Endothelial cell of umbilical vein (primary cell): ENCODE data around the gene SCARF2. TPM values are rescaled to one million over a fixed set of nuclear protein-coding genes. Genes with fewer than 3 reads are reported as not detected.

ENCODE experiments used
- BruUV-seq: library from RNA; stranded (reverse); fragments of 400-500 nt; replicated peaks from 2 replicates; lab custom pipeline; 2021; lab: Mats Ljungman, UMichigan
- CTCF ChIA-PET: fragments of 300-600, 350-600 bp; sonication (Branson Sonifier 250); formaldehyde crosslinking; loops from one replicate; lab custom pipeline; 2021; ENCODE audit warnings: antibody characterized with exemption, inconsistent platforms; lab: Charles Lee
- POLR2A ChIA-PET: fragments of 300-600, 350-600 bp; sonication (Branson Sonifier 250); formaldehyde crosslinking; loops from one replicate; lab custom pipeline; 2021; ENCODE audit warnings: antibody characterized with exemption, inconsistent platforms; lab: Charles Lee
- DNase-seq: peaks from one replicate; pipeline ENCODE4 v3.0.0-alpha.2; 2011; ENCODE audit warnings: low read depth, low spot score
- FAIRE-seq: peaks from 2 replicates; lab custom pipeline; 2011; peaks lifted over from hg19 to GRCh38; lab: Jason Lieb, UNC
- H2AFZ ChIP-seq: 2 replicates; pipeline ENCODE4 v1.6.0; 2012; ENCODE audit warnings: low read depth, low read length, control low read depth, inconsistent platforms
- H3K27ac ChIP-seq: 2 replicates; pipeline ENCODE4 v1.5.1; 2011; ENCODE audit warnings: low read depth, mild to moderate bottlenecking, control low read depth, low read length, moderate library complexity; ENCODE audit not compliant: insufficient read depth
- H3K27me3 ChIP-seq, 2 experiments: 2 replicates each; pipeline versions ENCODE4 v1.6.0 to v1.6.1; 2011; ENCODE audit warnings: low read length in 2 of 2, mixed read lengths in 1 of 2; ENCODE audit not compliant: control insufficient read depth in 2 of 2, insufficient read depth in 2 of 2
- H3K36me3 ChIP-seq, 2 experiments: 2 replicates in 1 of 2; 3 replicates in 1 of 2; pipeline ENCODE4 v1.5.1; 2011; ENCODE audit warnings: low read length in 2 of 2, mild to moderate bottlenecking in 1 of 2, moderate library complexity in 1 of 2; ENCODE audit not compliant: control insufficient read depth in 2 of 2, insufficient read depth in 2 of 2; ENCODE audit errors: extremely low read depth in 1 of 2
- H3K4me1 ChIP-seq: 3 replicates; pipeline ENCODE4 v1.5.1; 2011; ENCODE audit warnings: mild to moderate bottlenecking, low read length; ENCODE audit not compliant: control insufficient read depth, insufficient read depth; ENCODE audit errors: extremely low read depth
- H3K4me2 ChIP-seq: 2 replicates; pipeline ENCODE4 v1.6.1; 2011; ENCODE audit warnings: low read length, control low read depth, mixed read lengths; ENCODE audit not compliant: insufficient read depth
- H3K4me3 ChIP-seq, 3 experiments: fragments of 200-600 bp in 1 of 3; sonication (generic), shearing (Covaris generic) in 1 of 3; replicated peaks in 1 of 3; 2 replicates each; pipeline ENCODE4 v1.5.1; 2011 to 2016; ENCODE audit warnings: control low read depth in 3 of 3, low read length in 3 of 3, mild to moderate bottlenecking in 2 of 3, inconsistent platforms in 1 of 3, low read depth in 1 of 3, moderate library complexity in 1 of 3; ENCODE audit not compliant: insufficient read depth in 1 of 3
- H3K79me2 ChIP-seq: 2 replicates; pipeline ENCODE4 v1.6.0; 2012; ENCODE audit warnings: low read length, inconsistent platforms; ENCODE audit not compliant: control insufficient read depth, insufficient read depth
- H3K9ac ChIP-seq: replicated peaks from 2 replicates; pipeline ENCODE3; 2011; ENCODE audit warnings: low read length, control low read depth; ENCODE audit not compliant: insufficient read depth; ENCODE audit errors: extremely low read depth
- H3K9me1 ChIP-seq: replicated peaks from 3 replicates; pipeline ENCODE4 v1.6.0; 2011; ENCODE audit warnings: mild to moderate bottlenecking, low read length; ENCODE audit not compliant: control insufficient read depth, insufficient read depth; ENCODE audit errors: extremely low read depth
- H3K9me3 ChIP-seq: replicated peaks from 2 replicates; pipeline ENCODE4 v1.5.1; 2012; ENCODE audit warnings: low read length, inconsistent platforms; ENCODE audit not compliant: control insufficient read depth, insufficient read depth
- H4K20me1 ChIP-seq: replicated peaks from 2 replicates; pipeline ENCODE3; 2011; ENCODE audit warnings: mild to moderate bottlenecking, low read length; ENCODE audit not compliant: control insufficient read depth, insufficient read depth; ENCODE audit errors: extremely low read depth
- CTCF ChIP-seq, 2 donors: IDR thresholded peaks; 1 replicate in 1 of 2; 2 replicates in 1 of 2; pipeline ENCODE4 v1.5.1; 2011; ENCODE audit warnings: low read length in 2 of 2, mild to moderate bottlenecking in 2 of 2, moderate library complexity in 2 of 2, control low read depth in 1 of 2, inconsistent platforms in 1 of 2, low read depth in 1 of 2; ENCODE audit not compliant: insufficient read depth in 1 of 2; ENCODE audit errors: extremely low read depth in 1 of 2
- EZH2 ChIP-seq: IDR thresholded peaks from 2 replicates; pipeline ENCODE4 v1.6.1; 2012; ENCODE audit warnings: borderline replicate concordance, low read depth, mild to moderate bottlenecking, moderate library complexity, low read length, inconsistent platforms; ENCODE audit not compliant: severe bottlenecking
- FOS ChIP-seq: IDR thresholded peaks from 2 replicates; pipeline ENCODE4 v1.6.1; 2011; ENCODE audit warnings: mild to moderate bottlenecking, low read length, moderate library complexity, borderline replicate concordance; ENCODE audit not compliant: insufficient read depth
- GATA2 ChIP-seq: IDR thresholded peaks from 2 replicates; pipeline ENCODE4 v1.7.0; 2011; ENCODE audit warnings: low read depth, mild to moderate bottlenecking, moderate library complexity, mixed read lengths, low read length; ENCODE audit not compliant: insufficient read length, insufficient read depth
- JUN ChIP-seq: IDR thresholded peaks from 2 replicates; pipeline ENCODE4 v1.6.1; 2011; ENCODE audit warnings: borderline replicate concordance, low read depth; ENCODE audit not compliant: insufficient read length, insufficient read depth
- MAX ChIP-seq: IDR thresholded peaks from 2 replicates; pipeline ENCODE4 v1.6.1; 2011; ENCODE audit not compliant: insufficient read depth, insufficient read length
- MYC ChIP-seq: IDR thresholded peaks from one replicate; pipeline ENCODE4 v1.6.1; 2011; ENCODE audit warnings: mild to moderate bottlenecking, low read depth, low read length
- POLR2A ChIP-seq: IDR thresholded peaks from 2 replicates; pipeline ENCODE4 v1.6.1; 2012; ENCODE audit warnings: low read depth, mild to moderate bottlenecking, control low read depth, low read length
- POLR2AphosphoS5 ChIP-seq: IDR thresholded peaks from 2 replicates; pipeline ENCODE4 v1.6.1; 2012; ENCODE audit warnings: low read depth, mild to moderate bottlenecking, control low read depth, low read length, moderate library complexity; ENCODE audit not compliant: insufficient read depth
- dilution Hi-C: fragments of 300-500 bp; cut with MboI; formaldehyde crosslinking; loops from one replicate; pipeline ENCODE4 v1.15.0; 2019; ENCODE audit warnings: low sequenced_read_pairs; ENCODE audit not compliant: extremely low pct_ligation_motif_present
- intact Hi-C: fragments of 100-400 bp; cut with micrococcal nuclease; formaldehyde crosslinking; loops from one replicate; pipeline ENCODE4 v1.10.0; 2022
- polyA plus RNA-seq, 4 experiments: library from polyadenylated mRNA; depleted of rRNA in 3 of 4; stranded (reverse) in 3 of 4; unstranded in 1 of 4; fragments of >200 nt; gene quantifications; 2 replicates each; pipeline versions ENCODE4 v1.2.1 to v1.2.3, GENCODE V29; 2011 to 2012; ENCODE audit warnings: missing spikeins in 1 of 4
- total RNA-seq: library from RNA; stranded (reverse); gene quantifications from 2 replicates; pipeline ENCODE4 v1.2.3, GENCODE V29; 2021

SCARF2 gene
- total and polyA plus RNA-seq, 2 donors (not counting 3 experiments of a cell fraction or from before 2014, with no cell fraction given) = 15.7 to 20.1 TPM

- intact Hi-C loops = no loop called here
- Histone ChIP-seq H3K4me2 (no peak overlapping the region), H3K36me3 (no peaks in the 10 kb centered on the region), H3K4me1 (no peaks in the 10 kb centered on the region), H2AFZ (no peak overlapping the region), H3K9me3 (no peaks in the 10 kb centered on the region), H3K27me3 (no peaks in the 10 kb centered on the region), H3K79me2 (no peaks in the 10 kb centered on the region), H3K27ac (no peak overlapping the region), H3K9me1 (no peaks in the 10 kb centered on the region), H4K20me1 (no peaks in the 10 kb centered on the region), H3K9ac (no peak overlapping the region), H3K4me3 (no peak overlapping the region)
- FAIRE-seq (no peak), DNase-seq (no peak)
- ChIA-PET POLR2A (no interaction called here), CTCF (no interaction called here)
- BruUV-seq = no TSS peak
- dilution Hi-C loops = no loop called here
- TF ChIP-seq EZH2 (no peak), GATA2 (no peak), FOS (no peak), MYC (no peak), POLR2AphosphoS5 (no peak), POLR2A (no peak), MAX (no peak), JUN (no peak), CTCF (IDR thresholded peaks at IDR 0.05; ENCODE audit: extremely low read depth in 1 of 2, insufficient read depth in 1 of 2, low read depth in 1 of 2, low read length in 2 of 2) (no peak)
Measured at GRCh38 chr22:20475115-20475436, 37.5 kb upstream of the SCARF2 start.
